Caki2 (cell line): Measurements from ENCODE around the gene RRP1B. TPM values are rescaled to one million over a fixed set of nuclear protein-coding genes. Genes with fewer than 3 reads are reported as not detected.

Experiments
- DNase-seq: peaks from one replicate; pipeline ENCODE4 v3.0.0-alpha.2; 2015; ENCODE audit warnings: low read depth
- in situ Hi-C: cut with HindIII; loops from 2 replicates; pipeline ENCODE4 v1.10.0; 2016; ENCODE audit warnings: low sequenced_read_pairs, low pct_unique_long_range_greater_than_20kb, mixed read lengths
- total RNA-seq: library from RNA; depleted of rRNA; stranded (reverse); fragments of >200 nt; shearing (Covaris generic); gene quantifications from 2 replicates; pipeline ENCODE4 v1.2.3, GENCODE V29; 2014; ENCODE audit warnings: low replicate concordance

The RRP1B gene
- total RNA-seq, 1 experiment from 2014 or later = 23.5 TPM

GRCh38 chr21:43731891-43732711 is 72.7 kb downstream of the RRP1B start:
- DNase-seq = peak; percentile 74
- in situ Hi-C loops = no loop called here

GRCh38 chr21:43733060-43733459 is 73.7 kb downstream of the RRP1B start:
- in situ Hi-C loops = no loop called here
- DNase-seq = no peak

- in situ Hi-C loops = no loop called here
Measured at GRCh38 chr21:43733529-43734071, 74.2 kb downstream of the RRP1B start.

GRCh38 chr21:43734131-43734927 is 75.0 kb downstream of the RRP1B start:
- in situ Hi-C loops = no loop called here
- DNase-seq = no peak

More at GRCh38 chr21:43733529-43734071, 74.2 kb downstream of the RRP1B start:
- no peak for DNase-seq

- DNase-seq = no peak
- in situ Hi-C loops = no loop called here
Measured at GRCh38 chr21:43734928-43735229, 75.5 kb downstream of the RRP1B start.

- no peak for DNase-seq
- in situ Hi-C loops = no loop called here
Measured at GRCh38 chr21:43735236-43736091, 76.1 kb downstream of the RRP1B start.

- peak; percentile 69 for DNase-seq
- in situ Hi-C loops = no loop called here
Measured at GRCh38 chr21:43736224-43736883, 77.0 kb downstream of the RRP1B start.

- in situ Hi-C loops = no loop called here
- DNase-seq = no peak
Measured at GRCh38 chr21:43737158-43737950, 78.0 kb downstream of the RRP1B start.

- in situ Hi-C loops = no loop called here
- peak; percentile 45 for DNase-seq
Measured at GRCh38 chr21:43739621-43740435, 80.5 kb downstream of the RRP1B start.

- in situ Hi-C loops = no loop called here
- DNase-seq = peak; percentile 82
Measured at GRCh38 chr21:43740497-43741156, 81.3 kb downstream of the RRP1B start.

- no peak for DNase-seq
- in situ Hi-C loops = no loop called here
Measured at GRCh38 chr21:43741423-43742096, 82.2 kb downstream of the RRP1B start.

- no peak for DNase-seq
- in situ Hi-C loops = no loop called here
Measured at GRCh38 chr21:43743947-43744346, 84.6 kb downstream of the RRP1B start.

GRCh38 chr21:43744725-43745124 is 85.4 kb downstream of the RRP1B start:
- in situ Hi-C loops = no loop called here

More at GRCh38 chr21:43744725-43745124, 85.4 kb downstream of the RRP1B start:
- no peak for DNase-seq
